ENCODE results near the gene REEP5. TPM values are rescaled to one million over a fixed set of nuclear protein-coding genes. Genes with fewer than 3 reads are reported as not detected.

The REEP5 gene
- total and polyA plus RNA-seq, 2 of the 8 experiments (the other 6 are each of a cell fraction or from before 2014, with no cell fraction given), result 58.3 to 94.3 TPM

GRCh38 chr5:112846556-112846955 lies 75.5 kb downstream of the REEP5 start (continued):
- TF ChIP-seq CHD7 (IDR thresholded peaks at IDR 0.05; ENCODE audit: insufficient replicate concordance, low read length) (no peak), GTF2F1 (IDR thresholded peaks at IDR 0.05; ENCODE audit: borderline replicate concordance, low read depth, low read length) (no peak), RBBP5 (IDR thresholded peaks at IDR 0.05; ENCODE audit: borderline replicate concordance, low read depth, low read length) (no peak), ZNF274 (IDR thresholded peaks at IDR 0.05; ENCODE audit: borderline replicate concordance, extremely low read depth, low read length) (no peak), CREB1 (IDR thresholded peaks at IDR 0.05) (no peak), CTBP2 (IDR thresholded peaks at IDR 0.05; ENCODE audit: borderline replicate concordance, insufficient read depth, insufficient read length, low read length) (no peak), FOSL1 (IDR thresholded peaks at IDR 0.05; ENCODE audit: insufficient read depth, low read depth, low read length) (no peak), NANOG (IDR thresholded peaks at IDR 0.05; ENCODE audit: insufficient read depth, low read depth, low read length, poor library complexity, severe bottlenecking) (no peak)
